Vagina (tissue), 2 donors: ENCODE measurements around the gene PCDHA12. TPM values are rescaled to one million over a fixed set of nuclear protein-coding genes. Genes with fewer than 3 reads are reported as not detected.

ENCODE experiments used
- DNase-seq, 2 donors: peaks; one replicate each; pipeline ENCODE4 v3.0.0-alpha.2; 2017; ENCODE audit errors: extremely low spot score in 2 of 2
- H3K27ac ChIP-seq: fragments of 200-600 bp; sonication (generic); one replicate; pipeline ENCODE4 v1.5.1; 2019
- H3K27me3 ChIP-seq: fragments of 200-600 bp; sonication (generic); one replicate; pipeline ENCODE4 v1.5.1; 2019
- H3K36me3 ChIP-seq, 2 donors: fragments of 200-600 bp; sonication (generic); one replicate each; pipeline ENCODE4 v1.5.1; 2017 to 2019
- H3K4me1 ChIP-seq: fragments of 200-600 bp; sonication (generic); one replicate; pipeline ENCODE4 v1.5.1; 2019
- H3K4me3 ChIP-seq, 2 donors: fragments of 200-600 bp; sonication (generic); 1 replicate in 1 of 2; 2 replicates in 1 of 2; pipeline ENCODE4 v1.5.1; 2016 to 2019
- H3K9me3 ChIP-seq: fragments of 200-600 bp; sonication (generic); one replicate; pipeline ENCODE4 v1.5.1; 2019
- CTCF ChIP-seq, 3 experiments: fragments of 450-650 bp in 2 of 3; fragments of 200-600 bp in 1 of 3; sonication (generic) in 1 of 3; IDR thresholded peaks; one replicate each; pipeline ENCODE4 v1.5.1; 2017 to 2019; ENCODE audit warnings: antibody characterized with exemption in 3 of 3, mild to moderate bottlenecking in 2 of 3, moderate library complexity in 2 of 3
- POLR2A ChIP-seq, 2 donors: fragments of 450-650 bp; IDR thresholded peaks; one replicate each; pipeline ENCODE4 v1.6.1; 2017; ENCODE audit warnings: antibody characterized with exemption in 2 of 2, mild to moderate bottlenecking in 2 of 2, moderate library complexity in 2 of 2
- POLR2AphosphoS5 ChIP-seq, 2 donors: sonication (generic); formaldehyde crosslinking; IDR thresholded peaks; one replicate each; pipeline ENCODE4 v1.9.0; 2017; ENCODE audit warnings: antibody characterized with exemption in 2 of 2, mild to moderate bottlenecking in 2 of 2, low read depth in 1 of 2; ENCODE audit not compliant: insufficient read depth in 1 of 2
- intact Hi-C: fragments of 100-400 bp; cut with DNase I; formaldehyde crosslinking; loops from one replicate; pipeline ENCODE4 v1.15.1; 2023
- total RNA-seq: library from RNA; depleted of rRNA; stranded (reverse); fragments of >200 nt; gene quantifications from one replicate; pipeline ENCODE4 v1.2.3, GENCODE V29; 2016

Gene PCDHA12
- total RNA-seq, 1 donor from 2014 or later: 0.25 TPM

GRCh38 chr5:140857177-140857986 lies 17.7 kb upstream of the PCDHA12 start:
- Histone ChIP-seq H3K4me3 (no peak overlapping the region), H3K27ac (no peak overlapping the region), H3K4me1 (no peaks in the 10 kb centered on the region), H3K9me3 (no peaks in the 10 kb centered on the region), H3K27me3 (no peaks in the 10 kb centered on the region), H3K36me3 (no peaks in the 10 kb centered on the region)
- intact Hi-C loops: no loop called here
- no peak for DNase-seq
- TF ChIP-seq CTCF (IDR thresholded peaks at IDR 0.05) (no peak), POLR2A (IDR thresholded peaks at IDR 0.05) (no peak), POLR2AphosphoS5 (IDR thresholded peaks at IDR 0.05; ENCODE audit: insufficient read depth in 1 of 2, low read depth in 1 of 2) (no peak)

- no peaks in the 10 kb centered on the region for H3K4me1 ChIP-seq
- TF ChIP-seq CTCF (IDR thresholded peaks at IDR 0.05) (no peak), POLR2A (IDR thresholded peaks at IDR 0.05) (no peak), POLR2AphosphoS5 (IDR thresholded peaks at IDR 0.05; ENCODE audit: insufficient read depth in 1 of 2, low read depth in 1 of 2) (no peak)
- H3K27me3 ChIP-seq: no peaks in the 10 kb centered on the region
- no peak for DNase-seq
- intact Hi-C loops: no loop called here
- no peak overlapping the region for H3K27ac ChIP-seq
- peaks cover 2% of the 10 kb centered on the region for H3K9me3 ChIP-seq
- H3K4me3 ChIP-seq: no peak overlapping the region
- H3K36me3 ChIP-seq: no peaks in the 10 kb centered on the region
Measured at GRCh38 chr5:140857987-140858240, 17.2 kb upstream of the PCDHA12 start.

GRCh38 chr5:140862441-140863295 lies 12.4 kb upstream of the PCDHA12 start:
- TF ChIP-seq POLR2AphosphoS5 (IDR thresholded peaks at IDR 0.05; ENCODE audit: insufficient read depth in 1 of 2, low read depth in 1 of 2) (no peak), POLR2A (IDR thresholded peaks at IDR 0.05) (no peak), CTCF (IDR thresholded peaks at IDR 0.05) (no peak)
- peaks cover 6% of the 10 kb centered on the region for H3K9me3 ChIP-seq
- no peak overlapping the region for H3K4me3 ChIP-seq
- no peak for DNase-seq
- H3K27ac ChIP-seq: no peak overlapping the region
- intact Hi-C loops: no loop called here
- no peaks in the 10 kb centered on the region for H3K4me1 ChIP-seq
- no peaks in the 10 kb centered on the region for H3K27me3 ChIP-seq
- no peaks in the 10 kb centered on the region for H3K36me3 ChIP-seq

GRCh38 chr5:140868721-140869554 lies 6.2 kb upstream of the PCDHA12 start, which contains the start of gene PCDHA11:
TSS of gene PCDHA11 (plus strand) at chr5:140868957. CDS start at chr5:140869104, 147 bp downstream.
- no peak for DNase-seq
- intact Hi-C loops: no loop called here
- Histone ChIP-seq H3K36me3 (no peaks in the 10 kb centered on the region), H3K27me3 (no peaks in the 10 kb centered on the region), H3K4me3 (no peak within 1 kb of the TSS), H3K4me1 (no peaks in the 10 kb centered on the region), H3K27ac (no peak within 1 kb of the TSS), H3K9me3 (no peaks in the 10 kb centered on the region)
- TF ChIP-seq POLR2A (IDR thresholded peaks at IDR 0.05) (no peak), CTCF (IDR thresholded peaks at IDR 0.05) (no peak), POLR2AphosphoS5 (IDR thresholded peaks at IDR 0.05; ENCODE audit: insufficient read depth in 1 of 2, low read depth in 1 of 2) (no peak)
